Thymus (tissue), 11 donors: Measurements from ENCODE around the gene OTUB2. TPM values are rescaled to one million over a fixed set of nuclear protein-coding genes. Genes with fewer than 3 reads are reported as not detected.

Experiments used
- DNase-seq, 9 donors: peaks; one replicate each; pipeline ENCODE4 v3.0.0-alpha.2; 2013; ENCODE audit warnings: low spot score in 9 of 9, low read depth in 6 of 9, missing footprints in 1 of 9
- H3K27ac ChIP-seq, 2 donors: one replicate each; pipeline ENCODE4 v1.5.1; 2013; ENCODE audit warnings: control low read depth in 1 of 2, low read depth in 1 of 2, low read length in 1 of 2, mild to moderate bottlenecking in 1 of 2, moderate library complexity in 1 of 2
- H3K27me3 ChIP-seq, 2 donors: one replicate each; pipeline ENCODE4 v1.5.1; 2013; ENCODE audit warnings: low read length in 1 of 2; ENCODE audit not compliant: control insufficient read depth in 2 of 2, insufficient read depth in 1 of 2
- H3K36me3 ChIP-seq, 2 donors: one replicate each; pipeline ENCODE4 v1.5.1; 2013; ENCODE audit warnings: low read length in 1 of 2, mild to moderate bottlenecking in 1 of 2, moderate library complexity in 1 of 2; ENCODE audit not compliant: control insufficient read depth in 2 of 2, insufficient read depth in 2 of 2
- H3K4me1 ChIP-seq, 2 donors: one replicate each; pipeline ENCODE4 v1.5.1; 2013; ENCODE audit warnings: low read length in 2 of 2; ENCODE audit not compliant: control insufficient read depth in 2 of 2, insufficient read depth in 2 of 2
- H3K4me3 ChIP-seq, 2 donors: one replicate each; pipeline ENCODE4 v1.5.1; 2013; ENCODE audit warnings: low read length in 2 of 2, control low read depth in 1 of 2, mild to moderate bottlenecking in 1 of 2
- H3K9me3 ChIP-seq, 2 donors: one replicate each; pipeline ENCODE4 v1.5.1; 2013; ENCODE audit warnings: low read length in 1 of 2, mild to moderate bottlenecking in 1 of 2; ENCODE audit not compliant: control insufficient read depth in 2 of 2, insufficient read depth in 1 of 2
- WGBS: extraction: QIAGEN DNeasy Blood & Tissue Kit; methylation state at CpG from one replicate; pipeline ENCODE4 v1.1.7; 2013; 5-methylcytosine and 5-hydroxymethylcytosine counted together
- polyA plus RNA-seq: library from polyadenylated mRNA; stranded (reverse); fragments of 200-250 nt; gene quantifications from one replicate; pipeline ENCODE4 v1.2.3, GENCODE V29; 2013
- total RNA-seq: library from RNA; stranded (reverse); fragments of 120-200 nt; gene quantifications from one replicate; pipeline ENCODE4 v1.2.4, GENCODE V29; 2013
- donor health status: healthy.

OTUB2 gene
- total and polyA plus RNA-seq, 2 donors, result 0.27 to 0.52 TPM

- no peak overlapping the region for H3K27ac ChIP-seq
- 90% methylated on average over 7 of the region's 7 CpGs for WGBS
- H3K36me3 ChIP-seq, result no peaks in the 10 kb centered on the region
- peaks cover 0 to 12% of the 10 kb centered on the region in 2 donors for H3K27me3 ChIP-seq
- no peaks in the 10 kb centered on the region for H3K4me1 ChIP-seq
- H3K4me3 ChIP-seq, result no peak overlapping the region
- H3K9me3 ChIP-seq, result no peaks in the 10 kb centered on the region
- DNase-seq, result no peak
Observed at GRCh38 chr14:94031883-94032279, 5.7 kb downstream of the OTUB2 start.

DNA sequence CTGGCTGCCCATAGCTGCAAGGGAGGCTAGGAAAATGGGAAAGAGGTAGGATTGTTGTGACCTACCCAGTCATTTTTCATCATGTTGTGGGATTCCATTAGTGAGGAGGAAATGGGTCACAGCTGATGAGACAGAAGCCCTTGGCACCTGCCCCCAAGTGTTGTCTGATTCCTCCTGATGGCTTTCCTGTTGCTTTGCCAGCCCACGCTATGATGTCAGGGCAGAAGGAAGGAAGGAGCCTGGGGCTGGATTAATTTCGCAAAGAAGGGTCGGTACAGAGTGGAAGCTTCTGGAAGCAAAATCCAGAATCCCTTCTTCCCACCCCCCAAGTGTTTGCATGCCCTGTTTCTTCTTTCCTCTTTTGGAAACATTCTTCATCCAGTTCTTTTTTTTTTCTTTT is 8.7 kb downstream of the OTUB2 start:
- Histone ChIP-seq H3K4me1 (no peaks in the 10 kb centered on the region), H3K9me3 (no peaks in the 10 kb centered on the region), H3K27ac (no peak overlapping the region), H3K36me3 (no peaks in the 10 kb centered on the region), H3K4me3 (no peak overlapping the region), H3K27me3 (no peaks in the 10 kb centered on the region)
- DNase-seq, result no peak
- WGBS, result 95% methylated on average over 3 of the region's 3 CpGs

- Histone ChIP-seq H3K27ac (no peak overlapping the region), H3K9me3 (no peaks in the 10 kb centered on the region), H3K27me3 (no peaks in the 10 kb centered on the region), H3K36me3 (no peaks in the 10 kb centered on the region), H3K4me1 (no peaks in the 10 kb centered on the region), H3K4me3 (no peak overlapping the region)
- peak; percentile 21 to 85 (median 62) for DNase-seq
- 43% methylated on average over 12 of the region's 12 CpGs for WGBS
Observed at GRCh38 chr14:94036313-94037167, 10.4 kb downstream of the OTUB2 start.

DNA sequence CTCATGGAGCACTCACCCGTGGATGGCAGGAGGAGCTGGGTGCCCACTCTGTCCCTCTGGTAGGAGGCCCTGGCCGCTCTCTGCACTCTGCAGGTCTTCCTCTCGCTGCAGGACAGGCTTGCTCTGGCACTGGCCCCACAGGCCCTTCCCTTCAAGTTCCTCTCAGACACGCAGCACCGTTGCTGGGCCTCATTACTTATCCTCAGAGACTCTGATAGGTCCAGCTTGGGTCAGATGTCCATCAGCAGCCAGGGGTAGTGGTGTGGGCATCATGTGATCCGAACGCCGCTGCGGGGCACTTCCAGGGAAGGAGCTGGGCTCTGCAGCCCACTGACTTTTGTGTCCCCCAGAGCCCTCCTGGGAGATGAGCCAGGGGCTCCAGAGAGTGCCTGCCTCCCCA is 11.8 kb downstream of the OTUB2 start:
- no peak for DNase-seq
- H3K27ac ChIP-seq, result no peak overlapping the region
- H3K36me3 ChIP-seq, result no peaks in the 10 kb centered on the region
- no peaks in the 10 kb centered on the region for H3K27me3 ChIP-seq
- WGBS, result 95% methylated on average over 9 of the region's 9 CpGs
- no peaks in the 10 kb centered on the region for H3K4me1 ChIP-seq
- no peak overlapping the region for H3K4me3 ChIP-seq
- H3K9me3 ChIP-seq, result no peaks in the 10 kb centered on the region

DNA sequence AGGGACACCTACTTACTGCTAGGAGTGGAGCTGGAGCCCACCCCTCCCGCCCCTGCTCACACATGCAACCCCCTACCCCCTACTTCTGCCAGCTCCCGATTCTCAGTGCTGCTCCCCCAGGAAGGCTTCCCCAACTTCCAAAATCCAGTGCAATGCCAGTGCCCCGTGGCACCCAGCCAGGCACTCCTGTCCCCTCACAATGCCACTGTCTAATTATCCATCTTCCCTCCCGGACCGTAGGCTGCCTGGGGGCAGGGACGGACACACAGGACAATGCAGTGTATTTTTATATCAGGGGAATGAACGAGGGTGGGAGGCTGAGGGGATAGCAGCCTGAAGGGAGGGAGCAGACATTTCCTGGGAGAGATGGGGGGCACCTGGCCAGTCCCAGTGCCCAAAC is 12.4 kb downstream of the OTUB2 start:
- Histone ChIP-seq H3K36me3 (no peaks in the 10 kb centered on the region), H3K9me3 (no peaks in the 10 kb centered on the region), H3K4me1 (no peaks in the 10 kb centered on the region), H3K4me3 (no peak overlapping the region), H3K27ac (no peak overlapping the region), H3K27me3 (no peaks in the 10 kb centered on the region)
- WGBS, result 95% methylated on average over 7 of the region's 7 CpGs
- DNase-seq, result no peak

- no peak for DNase-seq
- 97% methylated on average over 11 of the region's 11 CpGs for WGBS
- no peaks in the 10 kb centered on the region for H3K9me3 ChIP-seq
Observed at GRCh38 chr14:94038921-94039629, 12.9 kb downstream of the OTUB2 start.

DNA sequence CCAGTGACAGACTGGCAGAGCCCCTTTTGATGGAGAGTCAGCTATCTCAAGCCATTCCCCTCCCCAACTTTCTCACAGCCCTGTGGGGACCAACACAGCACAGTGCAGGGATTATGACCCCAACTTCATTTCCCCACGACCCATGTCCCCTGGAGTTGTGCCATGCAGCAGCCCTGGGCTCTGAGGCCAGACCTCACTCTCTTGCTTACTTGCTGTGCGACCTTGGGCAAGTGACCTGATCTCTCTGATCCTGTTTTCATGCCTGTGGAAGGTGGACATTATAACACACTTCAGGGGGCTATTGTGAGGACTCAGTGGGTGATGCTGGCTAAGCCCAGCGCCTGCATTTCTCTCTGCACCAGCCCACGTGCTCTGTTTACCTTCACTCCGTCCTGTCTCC is 14.1 kb downstream of the OTUB2 start:
- Histone ChIP-seq H3K4me3 (no peak overlapping the region), H3K36me3 (peaks cover 0 to 13% of the 10 kb centered on the region in 2 donors), H3K4me1 (no peaks in the 10 kb centered on the region), H3K9me3 (no peaks in the 10 kb centered on the region), H3K27me3 (no peaks in the 10 kb centered on the region), H3K27ac (no peak overlapping the region)
- WGBS, result 95% methylated on average over 5 of the region's 5 CpGs
- no peak for DNase-seq

More at GRCh38 chr14:94038921-94039629, 12.9 kb downstream of the OTUB2 start:
- H3K4me3 ChIP-seq, result no peak overlapping the region
- H3K27me3 ChIP-seq, result no peaks in the 10 kb centered on the region
- H3K27ac ChIP-seq, result no peak overlapping the region
- H3K4me1 ChIP-seq, result no peaks in the 10 kb centered on the region
- H3K36me3 ChIP-seq, result peaks cover 0 to 4% of the 10 kb centered on the region in 2 donors

GRCh38 chr14:94040796-94041195 is 14.7 kb downstream of the OTUB2 start:
- H3K36me3 ChIP-seq, result peaks cover 0 to 19% of the 10 kb centered on the region in 2 donors
- 93% methylated on average over 13 of the region's 13 CpGs for WGBS
- H3K9me3 ChIP-seq, result no peaks in the 10 kb centered on the region
- no peak for DNase-seq
- H3K4me1 ChIP-seq, result no peaks in the 10 kb centered on the region
- H3K27ac ChIP-seq, result no peak overlapping the region
- no peak overlapping the region for H3K4me3 ChIP-seq
- no peaks in the 10 kb centered on the region for H3K27me3 ChIP-seq
